Neuronal stem cell (in vitro differentiated cells): ENCODE measurements around the gene STRA8.
"Not testable (repeated sequence)": the region's sequence is repeated elsewhere in the genome, so short reads cannot be mapped to it uniquely, and the experiment has no call there.

ENCODE experiments used
- DNase-seq: peaks from one replicate; pipeline ENCODE4 v3.0.0-alpha.2; 2013; ENCODE audit warnings: low spot score
- H2AFZ ChIP-seq: one replicate; pipeline ENCODE4 v1.6.1; 2013; ENCODE audit warnings: mild to moderate bottlenecking, low read length, inconsistent platforms
- H2AK5ac ChIP-seq: 2 replicates; pipeline ENCODE4 v1.6.1; 2013; ENCODE audit warnings: low read depth, mild to moderate bottlenecking, inconsistent platforms, low read length, moderate library complexity, mixed read lengths
- H2BK120ac ChIP-seq: 2 replicates; pipeline ENCODE4 v1.6.1; 2013; ENCODE audit warnings: low read depth, mild to moderate bottlenecking, inconsistent platforms, low read length, moderate library complexity, mixed read lengths
- H2BK12ac ChIP-seq: one replicate; pipeline ENCODE4 v1.6.1; 2013; ENCODE audit warnings: low read length, inconsistent platforms
- H2BK15ac ChIP-seq: 2 replicates; pipeline ENCODE4 v1.6.1; 2013; ENCODE audit warnings: mild to moderate bottlenecking, low read length, inconsistent platforms, mixed read lengths
- H2BK5ac ChIP-seq: one replicate; pipeline ENCODE4 v1.6.1; 2013; ENCODE audit warnings: inconsistent platforms, mild to moderate bottlenecking, low read length, moderate library complexity
- H3K14ac ChIP-seq: one replicate; pipeline ENCODE4 v1.6.1; 2013; ENCODE audit warnings: low read length, inconsistent platforms
- H3K18ac ChIP-seq: 2 replicates; pipeline ENCODE4 v1.6.1; 2013; ENCODE audit warnings: low read length, inconsistent platforms
- H3K23ac ChIP-seq: 2 replicates; pipeline ENCODE4 v1.6.1; 2013; ENCODE audit warnings: low read depth, mild to moderate bottlenecking, mixed read lengths, low read length, inconsistent platforms; ENCODE audit not compliant: poor library complexity
- H3K27ac ChIP-seq: replicated peaks from 3 replicates; pipeline ENCODE4 v1.5.1; 2013; ENCODE audit warnings: low read length, inconsistent platforms
- H3K27me3 ChIP-seq, 3 experiments: 2 replicates each; pipeline ENCODE4 v1.6.1; 2013; ENCODE audit warnings: low read length in 3 of 3, mild to moderate bottlenecking in 2 of 3, inconsistent platforms in 1 of 3, low read depth in 1 of 3, mixed read lengths in 1 of 3, moderate library complexity in 1 of 3; ENCODE audit not compliant: control insufficient read depth in 3 of 3, insufficient read depth in 3 of 3
- H3K36me3 ChIP-seq, 2 donors: replicated peaks in 1 of 2; 2 replicates each; pipeline ENCODE4 v1.6.1; 2013; ENCODE audit warnings: low read length in 2 of 2; ENCODE audit not compliant: control insufficient read depth in 2 of 2, insufficient read depth in 2 of 2
- H3K4ac ChIP-seq: 2 replicates; pipeline ENCODE4 v1.6.1; 2013; ENCODE audit warnings: inconsistent platforms, mild to moderate bottlenecking, low read length, moderate library complexity
- H3K4me1 ChIP-seq, 2 donors: 1 replicate in 1 of 2; 2 replicates in 1 of 2; pipeline ENCODE4 v1.6.1; 2013; ENCODE audit warnings: low read length in 2 of 2, low read depth in 1 of 2; ENCODE audit not compliant: control insufficient read depth in 2 of 2, insufficient read depth in 1 of 2
- H3K4me2 ChIP-seq: one replicate; pipeline ENCODE4 v1.6.1; 2013; ENCODE audit warnings: mild to moderate bottlenecking, low read length, inconsistent platforms; ENCODE audit not compliant: insufficient read depth, poor library complexity, severe bottlenecking
- H3K4me3 ChIP-seq, 2 donors: 2 replicates each; pipeline ENCODE4 v1.5.1; 2013; ENCODE audit warnings: low read length in 2 of 2, mild to moderate bottlenecking in 2 of 2, inconsistent platforms in 1 of 2, moderate library complexity in 1 of 2
- H3K79me1 ChIP-seq: one replicate; pipeline ENCODE4 v1.6.1; 2013; ENCODE audit warnings: low read depth, mild to moderate bottlenecking, inconsistent platforms, low read length, moderate library complexity
- H3K9ac ChIP-seq: one replicate; pipeline ENCODE4 v1.6.1; 2013; ENCODE audit warnings: mild to moderate bottlenecking, low read depth, low read length, inconsistent platforms; ENCODE audit not compliant: poor library complexity
- H3K9me3 ChIP-seq, 2 donors: replicated peaks in 1 of 2; 2 replicates each; pipeline versions ENCODE3 to v1.6.1; 2013; ENCODE audit warnings: low read length in 2 of 2, mild to moderate bottlenecking in 2 of 2, inconsistent platforms in 1 of 2, low read depth in 1 of 2, mixed read lengths in 1 of 2, moderate library complexity in 1 of 2; ENCODE audit not compliant: control insufficient read depth in 2 of 2, insufficient read depth in 1 of 2
- H4K8ac ChIP-seq: one replicate; pipeline ENCODE4 v1.6.1; 2013; ENCODE audit warnings: low read depth, mild to moderate bottlenecking, inconsistent platforms, low read length, moderate library complexity
- H4K91ac ChIP-seq: one replicate; pipeline ENCODE4 v1.6.1; 2013; ENCODE audit warnings: low read length, low read depth, mild to moderate bottlenecking, inconsistent platforms; ENCODE audit not compliant: poor library complexity
- WGBS, 2 donors: extraction: QIAGEN DNeasy Blood & Tissue Kit; methylation state at CpG; one replicate each; pipeline ENCODE4 v1.1.7; 2013; ENCODE audit warnings: missing lambda C conversion rate in 2 of 2, mixed read lengths in 1 of 2; ENCODE audit not compliant: insufficient read length in 2 of 2, insufficient replicate concordance in 1 of 2; ENCODE audit errors: extremely low coverage in 2 of 2; 5-methylcytosine and 5-hydroxymethylcytosine counted together

STRA8 gene

DNA sequence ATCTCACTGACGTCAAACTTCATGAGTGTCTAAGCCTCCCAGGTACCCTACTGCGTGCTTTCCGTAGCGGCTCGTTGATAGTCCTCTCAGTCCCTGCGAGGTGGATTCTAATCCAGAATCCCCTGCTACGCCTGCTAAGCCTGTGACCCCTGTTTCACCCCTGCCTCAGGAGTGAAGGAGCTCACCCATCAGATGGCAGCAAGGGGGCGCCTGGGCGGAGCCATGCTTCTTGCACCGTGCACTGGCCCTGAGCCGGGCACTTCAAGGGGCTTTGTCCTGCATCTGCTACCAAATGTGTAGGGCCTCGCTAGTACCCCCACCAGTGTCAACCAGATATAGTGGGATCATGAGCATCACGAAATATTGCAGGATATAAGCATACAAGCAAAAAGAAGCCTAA lies 918 bp upstream of the STRA8 start:
- Histone ChIP-seq H4K91ac (no peak overlapping the region), H3K23ac (no peak overlapping the region), H3K14ac (no peak overlapping the region), H3K36me3 (no peaks in the 10 kb centered on the region), H2BK5ac (no peak overlapping the region), H2BK12ac (no peak overlapping the region), H3K9ac (no peak overlapping the region), H3K4ac (no peak overlapping the region), H3K4me1 (no peaks in the 10 kb centered on the region), H2AK5ac (no peak overlapping the region), H3K9me3 (no peaks in the 10 kb centered on the region), H4K8ac (no peak overlapping the region), H3K79me1 (no peaks in the 10 kb centered on the region), H3K27ac (no peak overlapping the region), H3K4me3 (no peak overlapping the region), H2BK15ac (no peak overlapping the region), H3K18ac (no peak overlapping the region), H2AFZ (no peak overlapping the region), H3K27me3 (peaks cover 0 to 12% (median 0%) of the 10 kb centered on the region in 3 experiments), H2BK120ac (no peak overlapping the region), H3K4me2 (no peak overlapping the region)
- no peak for DNase-seq
- WGBS, 2 donors, result no CpG with 5 or more reads among the region's 13 CpGs

- not testable (repeated sequence) for H3K4me3 ChIP-seq, H3K36me3 ChIP-seq, H2BK5ac ChIP-seq, H2AFZ ChIP-seq, H3K27ac ChIP-seq, H2AK5ac ChIP-seq, H3K27me3 ChIP-seq, H4K91ac ChIP-seq, H3K9ac ChIP-seq, H3K79me1 ChIP-seq, H3K9me3 ChIP-seq, H3K4me2 ChIP-seq, H2BK15ac ChIP-seq, H3K23ac ChIP-seq, H3K4me1 ChIP-seq, H2BK120ac ChIP-seq, H3K14ac ChIP-seq, H3K4ac ChIP-seq, H2BK12ac ChIP-seq, DNase-seq, H4K8ac ChIP-seq, H3K18ac ChIP-seq
- WGBS, 2 donors, result no CpG with 5 or more reads among the region's 14 CpGs
Measured at GRCh38 chr7:135234095-135234494, 457 bp downstream of the STRA8 start.

GRCh38 chr7:135234727-135235126 lies 1.1 kb downstream of the STRA8 start:
- DNase-seq, result no peak

GRCh38 chr7:135235841-135236240 lies 2.2 kb downstream of the STRA8 start:
- no CpG with 5 or more reads among the region's 5 CpGs for WGBS, 2 donors
- H3K14ac ChIP-seq, result no peak overlapping the region
- H2AFZ ChIP-seq, result no peak overlapping the region
- no peak overlapping the region for H3K4me2 ChIP-seq
- H2BK120ac ChIP-seq, result no peak overlapping the region
- no peak overlapping the region for H3K9ac ChIP-seq
- H2BK5ac ChIP-seq, result no peak overlapping the region
- H4K91ac ChIP-seq, result no peak overlapping the region
- H2BK15ac ChIP-seq, result no peak overlapping the region
- H2AK5ac ChIP-seq, result no peak overlapping the region
- H3K27ac ChIP-seq, result no peak overlapping the region
- peaks cover 0 to 5% (median 0%) of the 10 kb centered on the region in 3 experiments for H3K27me3 ChIP-seq
- no peaks in the 10 kb centered on the region for H3K36me3 ChIP-seq
- H3K23ac ChIP-seq, result no peak overlapping the region
- H3K9me3 ChIP-seq, result no peaks in the 10 kb centered on the region
- H2BK12ac ChIP-seq, result no peak overlapping the region
- no peak overlapping the region for H3K4ac ChIP-seq
- DNase-seq, result no peak
- no peak overlapping the region for H3K4me3 ChIP-seq
- no peak overlapping the region for H4K8ac ChIP-seq
- H3K79me1 ChIP-seq, result no peaks in the 10 kb centered on the region
- no peak overlapping the region for H3K18ac ChIP-seq
- H3K4me1 ChIP-seq, result no peaks in the 10 kb centered on the region

More at GRCh38 chr7:135234727-135235126, 1.1 kb downstream of the STRA8 start:
- Histone ChIP-seq H3K27ac (no peak overlapping the region), H3K4me3 (no peak overlapping the region), H3K36me3 (no peaks in the 10 kb centered on the region), H2BK12ac (no peak overlapping the region), H2BK120ac (no peak overlapping the region), H3K9me3 (no peaks in the 10 kb centered on the region), H3K4me2 (no peak overlapping the region), H2BK5ac (no peak overlapping the region), H3K18ac (no peak overlapping the region), H3K79me1 (no peaks in the 10 kb centered on the region), H3K4ac (no peak overlapping the region), H3K4me1 (no peaks in the 10 kb centered on the region), H4K91ac (no peak overlapping the region), H2AFZ (no peak overlapping the region), H2AK5ac (no peak overlapping the region), H3K9ac (no peak overlapping the region), H3K14ac (no peak overlapping the region), H2BK15ac (no peak overlapping the region), H3K23ac (no peak overlapping the region), H3K27me3 (no peaks in the 10 kb centered on the region), H4K8ac (no peak overlapping the region)
- WGBS, 2 donors, result no CpG with 5 or more reads among the region's 4 CpGs
